ENCODE data around the gene RPS13. TPM values are rescaled to one million over a fixed set of nuclear protein-coding genes. Genes with fewer than 3 reads are reported as not detected.
A peak's percentile ranks its signal among the peaks of the same experiment; 100 is the strongest.
"Not testable (repeated sequence)": the region's sequence is repeated elsewhere in the genome, so short reads cannot be mapped to it uniquely, and the experiment has no call there.

RPS13 gene
- polyA plus RNA-seq, 1 donor from 2014 or later: 2,048 TPM

DNA sequence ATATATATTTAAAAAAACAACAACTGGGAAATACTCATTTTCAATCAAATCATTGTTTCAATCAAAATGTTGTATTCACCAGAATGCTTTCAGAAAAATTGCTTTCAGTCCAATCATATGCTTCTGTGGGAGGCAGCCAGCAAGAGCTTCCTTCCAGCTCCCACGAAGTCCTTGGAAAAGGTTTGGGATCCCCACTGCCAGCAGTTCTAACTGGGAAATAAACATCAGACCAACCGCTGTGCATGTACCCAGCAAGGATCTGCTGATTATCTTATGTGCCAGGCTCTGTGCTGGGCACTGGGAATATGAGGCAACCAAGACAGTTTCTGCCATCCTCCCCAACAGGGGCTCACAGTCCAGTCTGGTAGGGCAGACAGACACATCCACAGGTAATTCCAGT, 10.8 kb downstream of the RPS13 start:
- Mint-ChIP-seq H3K4me3 (peak overlapping the region in 1 of 4 donors; percentile 67), H3K27me3 (no peaks in the 10 kb centered on the region), H3K27ac (no peak overlapping the region), H3K9me3 (no peaks in the 10 kb centered on the region), H3K4me1 (peaks cover 0 to 5% (median 2%) of the 10 kb centered on the region in 3 donors), H3K36me3 (peaks cover 4% of the 10 kb centered on the region)

GRCh38 chr11:17063171-17064002, 14.1 kb downstream of the RPS13 start:
- H3K4me3 Mint-ChIP-seq: no peak overlapping the region
- H3K36me3 Mint-ChIP-seq: peaks cover 5% of the 10 kb centered on the region
- H3K27ac Mint-ChIP-seq: no peak overlapping the region
- H3K4me1 Mint-ChIP-seq: peaks cover 0 to 2% (median 0%) of the 10 kb centered on the region in 3 donors
- H3K27me3 Mint-ChIP-seq: no peaks in the 10 kb centered on the region
- H3K9me3 Mint-ChIP-seq: no peaks in the 10 kb centered on the region

DNA sequence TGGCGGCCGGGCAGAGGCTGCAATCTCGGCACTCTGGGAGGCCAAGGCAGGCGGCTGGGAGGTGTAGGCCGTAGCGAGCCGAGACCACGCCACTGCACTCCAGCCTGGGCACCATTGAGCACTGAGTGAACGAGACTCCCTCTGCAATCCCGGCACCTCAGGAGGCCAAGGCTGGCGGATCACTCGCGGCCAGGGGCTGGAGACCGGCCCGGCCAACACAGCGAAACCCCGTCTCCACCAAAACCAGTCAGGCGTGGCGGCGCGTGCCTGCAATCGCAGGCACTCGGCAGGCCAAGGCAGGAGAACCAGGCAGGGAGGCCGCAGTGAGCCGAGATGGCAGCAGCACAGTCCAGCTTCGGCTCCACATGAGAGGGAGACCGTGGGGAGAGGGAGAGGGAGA, 26.3 kb downstream of the RPS13 start:
- not testable (repeated sequence) for H3K4me3 Mint-ChIP-seq, H3K27me3 Mint-ChIP-seq, H3K4me1 Mint-ChIP-seq, H3K36me3 Mint-ChIP-seq, H3K27ac Mint-ChIP-seq, H3K9me3 Mint-ChIP-seq

DNA sequence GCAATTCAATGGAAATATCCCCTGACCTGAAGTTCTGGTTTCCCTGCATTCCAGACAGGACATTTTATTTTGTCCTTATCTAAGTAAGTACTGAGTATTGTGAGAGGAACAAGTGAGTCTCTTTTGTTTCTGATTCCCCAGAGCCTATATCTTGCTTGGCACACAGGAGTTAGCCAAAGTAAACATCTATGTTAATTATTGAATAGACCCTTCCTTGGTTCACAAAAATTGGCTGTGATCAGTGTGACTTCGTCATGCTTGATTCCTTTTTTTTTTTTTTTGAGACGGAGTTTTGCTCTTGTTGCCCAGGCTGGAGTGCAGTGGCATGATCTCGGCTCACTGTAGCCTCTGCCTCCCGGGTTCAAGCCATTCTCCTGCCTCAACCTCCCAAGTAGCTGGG, 29.0 kb downstream of the RPS13 start:
- H3K9me3 Mint-ChIP-seq, H3K27ac Mint-ChIP-seq, H3K36me3 Mint-ChIP-seq, H3K4me3 Mint-ChIP-seq, H3K27me3 Mint-ChIP-seq, H3K4me1 Mint-ChIP-seq: not testable (repeated sequence)

- Mint-ChIP-seq H3K4me1 (no peaks in the 10 kb centered on the region), H3K9me3 (peaks cover 0 to 5% (median 0%) of the 10 kb centered on the region in 3 donors), H3K4me3 (no peak overlapping the region), H3K27me3 (no peaks in the 10 kb centered on the region), H3K36me3 (peaks cover 3% of the 10 kb centered on the region), H3K27ac (no peak overlapping the region)
Observed at GRCh38 chr11:17046690-17047089, 30.8 kb downstream of the RPS13 start.

DNA sequence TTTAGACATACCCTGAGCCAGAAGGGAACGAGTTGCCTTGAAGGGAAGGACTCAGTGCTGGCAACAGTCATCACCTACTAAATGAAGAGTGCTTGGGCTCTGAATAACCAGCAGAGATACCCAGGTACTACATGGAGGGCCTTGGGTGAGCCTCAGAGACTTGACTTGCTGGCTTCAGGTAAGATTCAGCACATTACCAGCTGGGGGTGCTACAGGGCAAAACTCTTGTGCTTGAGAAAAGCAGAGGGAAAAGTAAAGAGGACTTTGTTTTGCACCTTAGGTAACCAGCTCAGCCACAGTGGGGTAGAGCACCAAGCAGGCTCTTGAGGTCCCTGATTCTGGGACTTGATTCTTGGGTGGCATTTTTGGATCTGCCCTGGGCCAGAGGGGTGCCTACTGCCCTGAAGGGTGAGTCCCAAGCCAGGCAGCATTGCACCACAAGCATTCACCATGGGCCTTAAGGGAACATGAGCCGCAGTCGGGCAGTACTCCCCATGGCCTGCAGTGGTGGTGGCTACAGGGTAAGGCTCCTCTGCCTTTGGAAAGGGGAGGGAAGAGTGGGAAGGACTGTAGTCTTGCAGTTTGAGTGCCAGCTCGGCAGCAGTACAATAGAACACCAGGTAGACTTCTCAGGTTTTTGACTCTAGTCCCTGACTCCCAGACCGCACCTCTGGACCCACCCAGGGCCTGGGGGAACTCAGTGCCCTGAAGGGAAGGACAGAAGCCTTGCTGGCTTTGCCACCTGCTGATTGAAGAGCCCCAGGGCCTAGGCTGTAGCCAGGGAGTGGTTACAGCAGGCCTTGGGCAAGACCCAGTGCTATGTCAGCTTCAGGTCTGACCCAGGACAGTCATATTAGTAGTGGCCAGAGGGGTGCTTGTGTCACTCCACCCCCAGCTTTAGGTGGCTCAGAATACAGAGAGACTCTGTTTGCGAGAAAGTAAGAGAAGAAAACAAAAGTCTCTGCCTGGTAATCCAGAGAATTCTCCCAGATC, 40.5 kb downstream of the RPS13 start:
- Mint-ChIP-seq H3K4me3 (no peak overlapping the region), H3K36me3 (peaks cover 7% of the 10 kb centered on the region), H3K9me3 (peaks cover 0 to 3% (median 1%) of the 10 kb centered on the region in 3 donors), H3K4me1 (peaks cover 0 to 3% (median 0%) of the 10 kb centered on the region in 3 donors), H3K27me3 (peaks cover 4% of the 10 kb centered on the region), H3K27ac (no peak overlapping the region)

- not testable (repeated sequence) for H3K9me3 Mint-ChIP-seq, H3K36me3 Mint-ChIP-seq, H3K4me1 Mint-ChIP-seq, H3K4me3 Mint-ChIP-seq, H3K27ac Mint-ChIP-seq, H3K27me3 Mint-ChIP-seq
Observed at GRCh38 chr11:17034027-17034426, 43.4 kb downstream of the RPS13 start.

DNA sequence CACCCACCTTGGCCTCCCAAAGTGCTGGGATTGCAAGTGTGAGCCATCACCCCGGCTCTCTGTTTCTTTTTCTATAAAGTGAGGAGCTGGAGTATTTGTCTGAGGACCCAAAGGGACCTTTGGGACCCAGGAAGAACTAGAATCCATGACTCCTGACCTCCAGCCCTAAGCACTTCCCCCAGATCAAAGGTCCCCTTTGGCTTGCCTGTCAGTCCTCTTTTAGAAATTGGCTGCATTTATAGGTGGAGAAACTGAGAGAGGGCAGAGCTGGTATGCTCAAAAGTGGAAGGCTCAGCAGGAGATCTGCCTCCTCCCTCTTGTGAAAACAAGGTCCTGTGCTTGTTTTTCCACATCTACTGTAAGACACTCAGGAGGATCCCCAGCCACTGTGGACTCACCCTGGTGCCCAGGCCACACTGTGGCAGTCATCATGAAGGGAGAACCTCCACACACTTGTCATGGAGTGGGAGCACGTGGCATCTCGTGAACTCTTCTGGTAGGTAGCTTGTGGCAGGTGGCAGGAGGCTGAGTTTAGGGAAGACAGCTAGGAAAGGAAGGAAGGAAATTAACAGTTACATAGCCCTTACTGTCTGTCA, 50.9 kb downstream of the RPS13 start:
- no peak overlapping the region for H3K4me3 Mint-ChIP-seq
- H3K36me3 Mint-ChIP-seq: peaks cover 2% of the 10 kb centered on the region
- no peaks in the 10 kb centered on the region for H3K9me3 Mint-ChIP-seq
- H3K4me1 Mint-ChIP-seq: no peaks in the 10 kb centered on the region
- no peak overlapping the region for H3K27ac Mint-ChIP-seq
- no peaks in the 10 kb centered on the region for H3K27me3 Mint-ChIP-seq

GRCh38 chr11:17024924-17025323, 52.5 kb downstream of the RPS13 start:
- Mint-ChIP-seq H3K27ac (no peak overlapping the region), H3K9me3 (no peaks in the 10 kb centered on the region), H3K27me3 (no peaks in the 10 kb centered on the region), H3K4me3 (no peak overlapping the region), H3K36me3 (peaks cover 2% of the 10 kb centered on the region), H3K4me1 (no peaks in the 10 kb centered on the region)

Other genes starting within 250 kb of the RPS13 start
- gene PLEKHA7, start 63.3 kb downstream of the RPS13 start, polyA plus RNA-seq: 0.15 TPM
- gene PIK3C2A, start 130.3 kb upstream of the RPS13 start, polyA plus RNA-seq: 5.1 TPM
- 22.5 TPM for gene NUCB2, start 199.1 kb upstream of the RPS13 start, polyA plus RNA-seq

Measured in IgD-negative memory B cell (primary cell).